ENCODE results near the gene CCDC92B.
"Not testable (repeated sequence)": the region's sequence is repeated elsewhere in the genome, so short reads cannot be mapped to it uniquely, and the experiment has no call there.

The CCDC92B gene

DNA sequence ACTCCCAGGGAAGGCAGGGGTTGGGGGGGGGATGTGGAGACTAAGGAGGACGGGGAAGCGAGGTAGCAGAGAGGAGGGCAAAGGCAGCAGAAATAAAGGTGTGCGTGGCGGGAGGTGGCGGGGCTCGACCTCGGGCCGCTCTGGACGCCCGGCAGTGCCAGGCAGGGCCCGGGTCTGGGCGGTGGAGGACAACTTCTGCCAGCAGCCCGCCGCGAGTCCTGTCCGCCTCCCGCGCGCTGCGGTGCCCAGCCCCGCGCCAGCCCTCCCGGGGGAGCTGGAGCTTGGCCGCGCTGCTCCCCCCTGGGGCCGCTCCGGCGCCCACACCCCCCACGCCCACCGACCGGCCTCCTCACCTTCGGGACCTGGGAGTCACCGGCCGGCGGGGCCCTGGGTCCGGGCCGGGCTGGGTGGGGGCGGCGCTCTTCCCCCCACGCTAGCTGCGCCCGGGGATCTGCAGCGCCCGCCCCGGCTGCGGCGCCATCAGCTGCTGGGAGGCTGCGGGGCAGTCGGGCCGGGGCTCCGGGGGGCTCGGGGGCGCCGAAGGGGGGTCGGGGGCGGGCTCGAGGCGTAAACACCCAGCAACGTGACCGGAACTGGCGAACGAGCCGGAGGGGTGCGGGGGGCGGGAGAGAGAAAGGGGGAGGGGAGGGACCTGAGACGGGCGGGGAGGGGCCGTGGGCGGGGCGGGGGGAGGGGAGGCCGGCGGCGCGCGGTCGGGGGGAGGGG, at the start of gene CCDC92B:
Gene CCDC92B (minus strand): TSS at position 595 of the 726 bp plus-strand sequence. CDS start 14,507 bp downstream, outside the sequence.
- DNase-seq, result peak; percentile 64

DNA sequence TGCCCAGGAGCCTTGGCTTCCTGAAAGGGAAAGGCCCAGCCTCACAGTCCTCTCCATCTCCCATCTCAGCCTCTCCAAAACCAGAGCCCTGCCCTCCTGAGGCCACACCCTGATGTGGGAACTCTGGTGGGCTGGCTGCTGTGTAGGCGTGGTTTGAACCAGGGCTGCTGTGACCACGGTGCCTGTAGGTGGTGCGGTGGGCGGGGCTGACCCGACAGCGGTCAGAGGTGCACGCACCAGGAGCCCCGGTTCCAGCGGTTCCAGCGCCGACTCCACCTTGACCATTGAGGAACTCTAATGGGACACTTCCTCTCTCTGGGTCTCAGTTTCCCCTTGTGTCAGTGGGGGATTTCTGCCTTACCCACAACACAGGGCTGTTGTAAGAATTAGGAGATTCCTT, 49.2 kb upstream of the CCDC92B start:
- no peak for DNase-seq

DNA sequence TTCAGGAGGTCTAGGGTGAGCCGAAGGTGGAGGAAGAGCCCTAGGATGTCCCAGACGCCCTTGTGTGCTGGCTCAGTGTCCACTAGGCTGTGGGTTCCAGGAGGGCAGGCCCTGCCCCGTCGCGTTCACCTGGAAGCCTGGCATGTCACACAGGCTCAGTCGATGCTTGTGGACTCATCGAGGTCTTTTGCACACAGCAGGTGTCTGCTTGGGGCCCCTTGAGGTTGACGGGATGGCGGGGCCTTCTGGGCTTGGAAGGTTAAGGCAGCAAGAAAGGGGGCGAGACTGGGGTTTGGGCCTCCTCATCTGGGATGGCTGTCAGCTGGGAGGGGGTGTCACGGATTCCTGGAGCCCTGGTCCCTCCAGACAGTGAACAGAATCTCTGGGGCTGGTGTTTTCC, 48.7 kb upstream of the CCDC92B start:
- DNase-seq, result no peak

DNA sequence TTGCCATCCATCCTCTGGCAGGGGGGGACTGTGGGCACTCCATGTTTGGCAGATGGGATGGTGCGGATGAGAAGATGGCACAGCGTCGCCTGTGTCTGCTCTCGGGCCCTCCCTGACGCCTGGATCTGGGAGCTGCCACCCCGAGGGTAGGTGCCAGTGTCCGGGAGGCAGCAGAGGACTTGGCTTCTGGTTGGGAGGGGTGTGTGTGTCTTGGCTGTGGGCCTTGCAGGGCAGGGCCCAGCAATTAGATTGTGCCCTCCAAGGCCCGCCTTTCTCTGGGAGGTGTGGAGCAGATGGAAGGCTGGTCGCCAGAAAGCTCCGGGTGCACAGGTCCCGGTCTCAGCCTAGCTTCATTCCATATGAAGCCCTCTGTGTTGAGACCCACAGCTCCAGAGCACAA, 48.2 kb upstream of the CCDC92B start:
- DNase-seq, result peak; percentile 24

DNA sequence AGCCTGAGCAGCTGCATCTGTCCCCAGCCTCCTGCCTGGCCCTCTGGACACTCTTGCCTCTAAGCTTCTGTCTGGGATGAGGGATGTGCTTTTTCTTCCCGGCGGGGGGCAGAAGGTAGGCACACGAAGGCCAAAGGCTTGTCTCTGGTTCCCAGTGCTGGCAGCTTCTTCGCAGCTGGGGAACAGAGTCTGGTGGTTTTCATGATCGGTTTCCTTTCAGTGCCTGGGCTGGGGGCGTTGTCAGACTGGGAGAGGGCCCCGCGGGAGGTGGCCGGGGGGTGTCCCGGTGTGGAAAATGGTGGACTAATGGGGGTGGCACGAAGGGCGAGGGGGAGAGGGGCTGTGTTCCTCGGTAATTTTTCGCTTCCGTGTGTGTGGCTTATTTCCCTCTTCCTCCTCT, 47.8 kb upstream of the CCDC92B start:
- no peak for DNase-seq

DNA sequence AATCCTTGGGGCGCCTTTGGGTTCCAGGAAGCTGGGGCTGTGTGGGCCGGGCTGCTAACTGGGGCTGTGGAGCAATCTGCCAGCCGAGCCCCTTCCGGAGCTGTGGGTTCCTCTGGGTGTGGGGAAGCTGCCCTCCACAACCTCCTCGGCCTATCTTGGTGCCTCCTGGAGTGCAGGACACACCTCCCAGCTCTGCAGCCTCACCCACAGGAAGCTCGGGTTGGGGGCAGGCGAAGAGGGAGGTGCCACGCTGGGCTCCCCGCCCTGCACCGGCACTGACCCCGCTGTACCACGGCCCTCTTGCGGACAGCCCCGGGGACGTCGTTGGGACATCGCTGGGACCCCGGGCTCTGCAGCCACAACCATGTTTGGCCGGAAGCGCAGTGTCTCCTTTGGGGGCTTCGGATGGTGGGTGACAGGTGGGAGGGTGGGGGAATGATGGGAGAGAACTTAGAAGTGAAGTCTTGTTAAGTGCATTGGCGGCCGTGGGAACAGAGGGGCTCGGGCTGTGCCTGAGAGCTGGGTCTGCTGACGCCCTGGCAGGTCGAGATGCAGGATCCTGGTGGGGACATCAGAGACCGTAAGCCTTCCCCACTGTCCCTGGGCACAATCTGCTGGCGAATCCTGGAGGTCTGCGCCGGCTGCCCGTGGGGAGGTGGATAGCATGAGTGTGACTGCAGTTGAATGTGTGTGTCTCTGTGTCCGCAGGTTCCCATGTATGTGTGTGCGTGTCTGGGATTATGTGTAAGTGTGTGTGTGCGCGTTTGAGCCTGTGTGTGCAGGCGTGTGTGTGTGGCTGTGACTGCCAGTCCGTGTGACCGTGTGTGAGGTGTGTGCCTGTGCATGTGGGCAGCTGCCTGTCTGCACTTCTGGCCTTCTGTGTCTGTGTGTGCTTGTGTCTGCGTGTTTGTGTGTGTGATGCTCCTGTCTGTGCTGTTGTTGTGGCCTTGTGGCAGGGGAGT, 47.0 kb upstream of the CCDC92B start, which contains the start of gene RAP1GAP2:
Gene RAP1GAP2 (plus strand): TSS at position 275 of the 962 bp plus-strand sequence. CDS start 90 bp downstream, at position 365.
- no peak for DNase-seq

DNA sequence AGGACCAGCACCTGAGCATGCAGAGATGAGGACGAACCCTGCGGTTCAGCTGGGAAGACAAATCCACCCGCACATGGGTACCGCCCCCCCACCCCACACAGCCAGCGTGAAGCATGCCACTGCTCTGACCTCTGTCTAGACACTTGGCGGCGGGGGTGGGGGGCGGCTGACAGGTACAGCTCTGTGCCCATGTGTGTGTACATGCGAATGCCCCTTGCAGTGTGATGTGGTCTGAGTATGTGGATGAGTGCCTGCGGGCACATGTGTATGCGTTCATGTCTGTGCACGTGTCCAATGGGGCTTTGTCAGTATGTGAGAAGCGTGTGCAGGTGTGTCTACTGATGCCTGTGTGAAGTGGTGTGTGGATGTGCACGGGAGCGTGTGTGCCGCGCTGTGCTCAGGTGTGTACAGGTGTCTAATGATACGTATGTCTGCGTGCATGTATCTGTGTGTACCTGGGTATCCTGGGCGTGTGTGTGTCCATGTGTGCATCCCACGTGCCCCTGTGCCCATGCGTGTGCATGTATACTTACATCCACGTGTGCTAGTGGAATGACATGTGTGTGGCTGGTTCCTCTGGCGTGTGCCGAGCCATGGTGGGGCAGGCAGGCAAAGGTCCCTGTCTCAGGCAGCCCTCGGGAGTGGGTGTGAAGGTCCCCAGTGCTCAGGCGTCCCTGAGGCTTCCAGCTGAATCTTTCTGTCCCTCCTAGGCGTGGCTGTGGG, 46.1 kb upstream of the CCDC92B start:
- no peak for DNase-seq

DNA sequence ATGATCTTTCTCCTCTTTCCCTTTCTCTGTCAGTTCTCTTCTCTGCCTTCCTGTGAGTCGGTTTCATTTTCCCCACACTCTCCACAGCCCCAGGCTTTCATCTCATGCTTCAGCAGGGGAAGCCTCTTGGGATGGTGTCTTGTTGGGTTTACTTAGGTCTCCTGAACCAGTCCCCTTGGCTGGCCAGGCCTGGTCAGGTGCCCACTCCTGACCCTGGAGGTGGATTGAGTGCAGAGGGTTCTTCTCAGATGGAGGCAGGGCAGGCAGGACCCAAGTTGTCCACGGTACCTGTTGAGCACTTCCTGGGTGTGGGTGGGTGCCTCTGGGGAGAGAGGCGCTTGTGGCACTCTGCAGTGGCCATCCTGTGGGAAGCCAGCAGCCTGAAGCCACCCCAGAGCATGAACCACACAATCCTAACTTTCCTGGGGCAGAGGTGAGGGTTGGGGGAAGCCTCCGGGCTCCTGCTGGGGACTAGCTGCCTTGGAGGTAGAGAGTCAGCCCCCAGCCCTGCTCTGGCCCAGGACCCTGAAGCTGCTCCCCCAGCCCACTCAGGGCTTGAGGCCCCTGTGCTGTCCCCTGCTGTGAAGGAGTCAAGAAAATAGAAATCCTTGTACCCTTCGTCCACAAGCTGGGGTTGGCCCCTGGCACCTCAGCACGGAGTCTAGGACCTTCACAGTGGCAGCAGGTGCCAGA, 44.8 kb upstream of the CCDC92B start:
- no peak for DNase-seq

DNA sequence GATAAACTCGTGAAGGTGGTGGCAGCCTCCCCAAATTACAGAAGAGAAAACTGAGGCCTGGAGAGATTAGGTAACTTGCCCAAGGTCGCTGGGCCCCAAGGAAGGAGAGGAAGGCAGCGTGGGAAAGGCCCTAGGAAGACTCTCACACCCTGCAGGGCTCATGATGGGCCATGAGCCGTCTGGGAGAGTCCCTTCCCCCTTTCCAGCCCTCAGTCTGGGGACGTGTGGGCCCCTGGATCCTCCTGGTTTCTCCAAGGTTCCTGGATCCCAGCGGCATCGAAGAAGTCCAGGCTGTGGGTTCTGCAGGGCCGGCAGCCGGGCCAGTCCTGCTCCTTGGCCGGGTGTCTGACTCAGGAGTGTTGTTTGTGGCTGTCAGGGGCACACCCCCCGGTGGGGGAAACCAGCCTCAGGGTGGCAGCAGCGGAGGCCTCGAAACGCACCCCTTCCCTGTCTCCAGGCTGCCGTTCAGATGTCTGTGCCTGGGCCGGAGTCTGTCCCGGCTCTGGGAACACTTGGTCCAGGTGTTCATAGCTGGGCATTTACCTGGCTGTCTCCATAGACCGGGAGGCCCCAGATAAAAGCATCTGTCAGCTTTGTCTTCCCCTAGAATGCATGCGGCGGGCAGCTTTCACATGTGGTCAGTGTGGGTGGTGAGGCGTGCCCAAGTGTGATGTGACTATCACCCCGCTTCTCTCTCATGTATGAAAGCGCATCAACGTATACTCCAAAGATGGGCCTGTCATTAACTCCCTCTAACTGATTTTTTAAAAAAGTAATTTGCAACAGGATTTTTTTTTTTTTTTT, 43.1 kb upstream of the CCDC92B start:
- DNase-seq, result no peak

DNA sequence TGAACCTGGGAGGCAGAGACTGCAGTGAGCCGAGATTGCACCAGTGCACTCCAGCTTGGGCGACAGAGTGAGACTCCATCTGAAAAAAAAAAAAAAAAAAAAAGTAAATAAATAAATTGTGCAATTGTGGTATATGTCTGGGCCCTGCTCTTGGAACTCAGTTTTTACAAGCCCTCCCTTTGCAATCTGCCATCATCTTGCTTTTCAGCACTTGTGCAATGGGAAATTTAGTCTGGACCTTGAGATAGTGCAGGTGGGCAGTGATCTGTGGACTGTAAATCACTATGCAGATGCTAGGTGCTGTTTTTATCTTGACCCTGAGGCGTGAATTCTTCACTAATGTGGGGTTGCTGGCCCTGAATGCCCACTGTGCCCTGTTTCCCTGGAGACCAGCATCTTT, 40.2 kb upstream of the CCDC92B start:
- DNase-seq, result no peak

DNA sequence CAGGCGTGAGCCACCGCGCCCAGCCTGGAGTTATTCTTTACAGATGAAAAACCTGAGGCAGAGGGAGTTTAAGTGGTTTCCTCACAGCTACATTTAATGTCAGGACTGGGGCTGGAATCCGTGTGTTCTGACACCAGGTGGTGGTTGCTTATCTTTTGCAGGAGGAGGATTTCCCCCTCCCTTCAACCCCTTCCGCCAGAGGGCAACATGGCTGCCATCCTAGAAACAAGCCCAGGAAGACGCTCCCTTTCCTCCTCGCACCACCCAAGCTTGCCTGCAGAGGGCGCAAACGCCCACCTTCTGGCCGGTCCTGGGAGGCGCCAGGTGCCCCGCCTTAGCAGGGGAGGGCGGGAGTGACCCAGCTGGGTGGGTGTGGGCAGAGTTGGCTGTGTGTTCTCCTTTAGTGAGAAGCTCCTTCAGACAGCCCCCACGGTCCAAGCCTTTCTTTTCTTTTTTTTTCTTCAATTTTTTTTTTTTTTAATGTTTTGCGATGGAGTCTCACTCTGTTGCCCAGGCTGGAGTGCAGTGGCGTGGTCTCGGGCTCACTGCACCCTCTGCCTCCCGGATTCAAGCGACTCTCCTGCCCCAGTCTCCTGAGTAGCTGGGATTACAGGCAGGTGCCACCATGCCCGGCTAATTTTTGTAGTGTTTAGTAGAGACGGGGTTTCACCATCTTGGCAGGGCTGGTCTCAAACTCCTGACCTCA, 36.9 kb upstream of the CCDC92B start:
- peak; percentile 94 for DNase-seq

DNA sequence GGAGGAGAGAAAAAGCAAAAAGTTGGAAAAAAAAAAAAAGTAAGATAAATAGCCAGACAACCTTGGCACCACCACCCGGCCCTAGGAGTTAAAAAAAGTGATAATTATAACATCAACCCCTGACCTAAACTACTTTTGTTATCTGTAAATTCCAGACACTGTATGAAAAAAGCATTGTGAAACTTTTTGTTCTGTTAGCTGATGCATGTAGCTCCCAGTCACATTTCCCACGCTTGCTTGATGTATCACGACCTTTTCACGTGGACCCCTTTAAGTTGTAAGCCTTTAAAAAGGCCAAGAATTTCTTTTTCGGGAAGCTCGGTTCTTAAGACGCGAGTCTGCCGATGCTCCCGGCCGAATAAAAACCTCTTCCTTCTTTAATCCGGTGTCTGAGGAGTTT, 35.9 kb upstream of the CCDC92B start:
- DNase-seq, result not testable (repeated sequence)

DNA sequence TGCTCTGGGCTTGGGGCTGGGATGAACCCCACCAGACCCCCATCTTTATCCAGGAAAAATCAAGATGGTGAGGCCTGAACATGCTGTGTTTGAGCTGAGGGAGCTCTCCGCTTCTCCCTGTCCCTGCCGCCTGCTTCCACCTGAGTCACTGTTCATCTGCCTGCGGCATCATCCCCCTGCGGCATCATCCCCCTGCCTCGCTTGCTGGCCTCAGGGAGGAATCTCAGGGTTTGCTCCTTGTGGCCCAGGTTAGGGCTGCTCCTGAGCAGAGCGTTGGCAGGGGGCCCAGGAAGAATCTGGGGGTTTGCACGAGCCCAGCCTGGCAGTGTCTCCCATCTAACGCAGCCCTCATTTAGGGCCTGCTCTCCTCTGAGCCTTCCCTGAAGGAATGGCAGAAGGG, 35.4 kb upstream of the CCDC92B start:
- no peak for DNase-seq

DNA sequence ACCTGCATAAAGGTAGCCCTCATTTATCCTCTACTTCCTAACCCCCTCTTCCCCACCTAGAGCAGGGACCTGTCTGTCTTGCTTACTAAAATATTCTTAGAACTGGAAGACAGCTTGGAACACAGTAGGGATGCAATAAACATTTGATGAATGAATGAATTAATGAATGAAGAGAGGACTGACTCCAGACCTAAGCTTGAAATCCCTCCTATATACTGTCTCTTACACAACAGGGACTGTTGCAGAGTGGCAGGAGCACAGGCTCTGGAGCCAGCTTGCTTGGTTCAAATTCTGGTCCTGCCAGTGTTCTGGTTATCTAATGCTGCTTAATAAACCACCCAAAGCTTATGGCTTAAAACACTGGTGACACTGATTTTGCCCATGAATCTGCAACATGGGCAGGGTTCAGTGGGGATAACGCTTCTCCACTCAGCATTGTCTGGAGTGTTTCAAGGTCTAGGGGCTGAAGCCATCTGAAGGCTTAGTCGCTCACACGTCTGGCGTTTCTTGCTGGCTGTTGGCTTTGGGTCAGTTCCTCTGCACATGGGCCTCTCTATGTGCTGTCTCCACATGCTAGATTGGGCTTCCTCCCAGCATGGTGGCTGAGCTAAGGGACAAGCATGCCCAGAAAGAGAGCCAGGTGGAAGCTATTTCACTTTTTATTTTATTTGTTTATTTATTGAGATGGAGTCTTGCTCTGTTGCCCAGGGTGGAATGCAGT, 34.0 kb upstream of the CCDC92B start:
- DNase-seq, result no peak

DNA sequence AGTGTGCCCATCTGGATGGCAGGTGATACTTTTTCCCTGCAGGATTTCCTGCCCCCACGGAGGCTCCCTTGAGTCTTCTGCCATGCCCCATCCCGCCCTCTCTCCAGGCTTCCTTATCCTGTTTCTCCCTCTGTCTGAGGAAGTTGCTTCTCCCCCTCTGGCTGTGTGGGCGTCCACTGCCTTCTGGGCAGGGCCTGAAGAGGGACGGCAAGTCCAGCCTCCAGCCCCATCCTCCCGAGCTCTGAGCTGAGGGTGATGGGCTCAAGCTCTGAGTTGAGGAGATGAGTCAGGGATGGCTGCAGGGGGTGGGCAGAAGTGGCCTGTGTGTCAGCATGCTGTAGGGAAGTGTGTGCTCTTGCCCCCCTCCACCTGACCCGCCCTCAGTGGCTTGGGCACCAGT, 32.6 kb upstream of the CCDC92B start:
- DNase-seq, result peak; percentile 32

DNA sequence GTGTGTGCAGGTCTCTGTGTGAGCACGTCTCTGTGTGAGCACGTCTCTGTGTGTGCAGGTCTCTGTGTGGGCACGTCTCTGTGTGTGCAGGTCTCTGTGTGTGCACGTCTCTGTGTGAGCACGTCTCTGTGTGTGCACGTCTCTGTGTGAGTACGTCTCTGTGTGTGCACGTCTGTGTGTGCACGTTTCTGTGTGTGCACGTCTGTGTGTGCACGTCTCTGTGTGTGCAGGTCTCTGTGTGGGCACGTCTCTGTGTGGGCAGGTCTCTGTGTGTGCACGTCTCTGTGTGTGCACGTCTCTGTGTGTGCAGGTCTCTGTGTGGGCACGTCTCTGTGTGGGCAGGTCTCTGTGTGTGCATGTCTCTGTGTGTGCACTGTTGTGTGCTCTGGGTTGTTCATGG, 32.1 kb upstream of the CCDC92B start:
- DNase-seq, result not testable (repeated sequence)

DNA sequence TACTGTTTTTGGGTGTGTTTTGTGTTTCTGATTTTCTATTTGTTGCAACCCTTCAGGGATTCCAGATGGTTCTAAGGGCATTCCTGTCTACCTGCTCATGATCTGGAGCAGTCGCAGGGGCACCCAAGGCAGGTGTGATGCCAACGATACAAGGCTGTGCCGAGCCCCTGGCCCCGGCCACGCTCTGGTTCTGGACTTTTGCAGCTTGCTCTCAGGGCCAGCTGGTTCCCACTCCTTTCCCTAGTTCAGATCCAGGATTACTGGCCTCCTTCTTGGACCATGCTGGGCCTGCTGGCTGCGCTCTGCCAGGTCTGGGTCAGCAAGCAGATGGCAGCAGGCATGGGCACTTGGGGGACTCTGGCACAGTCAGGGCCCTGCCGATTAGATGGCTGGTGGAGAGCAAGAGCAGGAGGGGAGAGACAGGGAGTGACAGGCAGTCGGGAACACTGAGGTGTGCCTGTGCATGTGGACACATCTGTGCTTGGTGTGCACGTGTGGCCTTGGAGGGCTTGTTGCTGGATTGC, 31.5 kb upstream of the CCDC92B start:
- DNase-seq, result no peak

DNA sequence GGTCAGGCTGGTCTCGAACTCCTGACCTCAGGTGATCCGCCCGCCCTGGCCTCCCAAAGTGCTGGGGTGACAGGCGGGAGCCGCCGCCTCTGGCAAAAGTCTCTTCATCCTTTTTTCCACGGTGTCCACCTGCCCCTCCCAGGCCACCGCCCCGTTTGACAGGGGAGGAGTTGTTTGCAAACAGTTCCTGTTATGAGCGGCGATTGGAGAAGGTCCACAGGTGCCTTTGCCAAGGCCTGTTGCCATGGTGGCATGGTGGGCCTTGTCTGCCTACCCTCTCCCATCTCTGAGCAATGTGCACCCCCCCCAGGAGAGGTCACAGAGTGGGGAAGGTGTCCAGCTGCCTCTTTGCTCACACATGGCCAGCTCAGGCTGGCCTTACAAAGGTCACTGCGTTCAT, 30.8 kb upstream of the CCDC92B start:
- DNase-seq, result no peak

DNA sequence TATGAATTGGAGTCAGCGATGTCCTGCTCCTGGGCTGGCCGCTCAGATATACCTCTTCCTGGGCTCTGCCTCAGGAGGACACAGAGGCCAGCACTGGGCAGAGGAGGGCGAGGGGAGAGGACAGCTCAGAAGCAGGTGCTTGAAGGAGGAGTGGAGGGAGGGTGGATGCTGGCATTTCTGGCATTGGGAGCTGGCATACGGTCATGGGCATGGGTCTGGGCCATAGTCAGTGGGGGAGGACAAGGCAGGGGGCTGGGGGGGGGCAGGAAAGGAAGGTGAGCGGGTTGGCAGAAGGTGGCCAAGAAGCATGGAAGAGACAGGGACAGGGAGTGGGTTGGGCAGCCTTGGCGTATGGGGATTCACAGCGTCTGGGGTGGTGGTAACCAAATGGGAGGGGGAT, 30.1 kb upstream of the CCDC92B start:
- DNase-seq, result no peak

DNA sequence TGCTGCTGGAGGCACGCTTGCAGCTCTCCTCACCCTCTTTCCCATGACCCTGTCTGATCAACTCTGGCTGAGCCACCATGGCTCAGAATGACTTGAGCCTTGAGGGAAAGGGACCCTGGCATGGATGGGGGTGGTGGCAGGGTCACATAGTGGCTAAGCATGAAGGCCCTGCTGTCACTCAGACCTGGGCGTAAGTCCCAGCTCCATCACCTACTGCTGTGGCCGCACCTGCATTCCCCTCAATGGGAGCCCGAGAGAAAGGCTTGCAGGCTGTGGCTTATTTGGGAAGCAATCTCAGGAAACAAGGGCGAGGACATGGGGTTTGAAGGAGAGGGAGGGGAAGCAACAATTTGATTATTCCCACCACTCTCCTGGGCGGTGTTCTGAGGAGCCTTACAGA, 29.0 kb upstream of the CCDC92B start:
- no peak for DNase-seq

All from NCI-H2171 treated with DMSO at 0.1 percent for 48 hours (cell line).